ENCODE measurements around the gene ANK3.

The ANK3 gene

GRCh38 chr10:60413306-60414012 lies 23.8 kb upstream of the ANK3 start:
- DNase-seq (ENCODE audit: low read depth): no peak

GRCh38 chr10:60410970-60411369 lies 21.3 kb upstream of the ANK3 start:
- DNase-seq (ENCODE audit: low read depth): no peak

- DNase-seq (ENCODE audit: low read depth): no peak
These were observed 19.5 kb upstream of the ANK3 start for GRCh38 chr10:60409202-60409601.

- no peak for DNase-seq (ENCODE audit: low read depth)
These were observed 16.5 kb upstream of the ANK3 start for GRCh38 chr10:60406182-60406581.

- no peak for DNase-seq (ENCODE audit: low read depth)
These were observed 15.5 kb upstream of the ANK3 start for GRCh38 chr10:60405172-60405571.

- DNase-seq (ENCODE audit: low read depth): no peak
These were observed 13.6 kb upstream of the ANK3 start for GRCh38 chr10:60403168-60403873.

GRCh38 chr10:60400366-60400765 lies 10.7 kb upstream of the ANK3 start:
- no peak for DNase-seq (ENCODE audit: low read depth)

GRCh38 chr10:60399328-60399727 lies 9.7 kb upstream of the ANK3 start:
- no peak for DNase-seq (ENCODE audit: low read depth)

- DNase-seq (ENCODE audit: low read depth): no peak
These were observed 8.1 kb upstream of the ANK3 start for GRCh38 chr10:60397792-60398191.

- no peak for DNase-seq (ENCODE audit: low read depth)
These were observed 7.1 kb upstream of the ANK3 start for GRCh38 chr10:60396766-60397165.

GRCh38 chr10:60395711-60396110 lies 6.0 kb upstream of the ANK3 start:
- DNase-seq (ENCODE audit: low read depth): no peak

- DNase-seq (ENCODE audit: low read depth): no peak
These were observed 4.8 kb upstream of the ANK3 start for GRCh38 chr10:60394446-60394845.

GRCh38 chr10:60390224-60390626 lies 550 bp upstream of the ANK3 start:
- no peak for DNase-seq (ENCODE audit: low read depth)

GRCh38 chr10:60388709-60389301 lies 870 bp downstream of the ANK3 start:
- DNase-seq (ENCODE audit: low read depth): no peak

GRCh38 chr10:60388116-60388625 lies 1.5 kb downstream of the ANK3 start:
- no peak for DNase-seq (ENCODE audit: low read depth)

- DNase-seq (ENCODE audit: low read depth): no peak
These were observed 2.1 kb downstream of the ANK3 start for GRCh38 chr10:60387531-60387930.

- DNase-seq (ENCODE audit: low read depth): no peak
These were observed 4.3 kb downstream of the ANK3 start for GRCh38 chr10:60385399-60385738.

GRCh38 chr10:60384708-60385398 lies 4.8 kb downstream of the ANK3 start:
- no peak for DNase-seq (ENCODE audit: low read depth)

GRCh38 chr10:60384011-60384410 lies 5.7 kb downstream of the ANK3 start:
- no peak for DNase-seq (ENCODE audit: low read depth)

- DNase-seq (ENCODE audit: low read depth): no peak
These were observed 6.6 kb downstream of the ANK3 start for GRCh38 chr10:60382946-60383681.

- DNase-seq (ENCODE audit: low read depth): no peak
These were observed 8.9 kb downstream of the ANK3 start for GRCh38 chr10:60380781-60381180.

GRCh38 chr10:60377955-60378354 lies 11.7 kb downstream of the ANK3 start:
- DNase-seq (ENCODE audit: low read depth): no peak

All from T-helper 22 cell (primary cell).